Measurements from ENCODE around the gene PIP. TPM values are rescaled to one million over a fixed set of nuclear protein-coding genes. Genes with fewer than 3 reads are reported as not detected.
"Not testable (repeated sequence)": the region's sequence is repeated elsewhere in the genome, so short reads cannot be mapped to it uniquely, and the experiment has no call there.

Gene PIP
- total and polyA plus RNA-seq, 8 donors: not detected

- ATAC-seq: peak; percentile 35 to 87 (median 72)
- Histone ChIP-seq H3K4me1 (peaks cover 0 to 5% (median 0%) of the 10 kb centered on the region in 3 donors), H3K36me3 (no peaks in the 10 kb centered on the region), H3K27me3 (no peaks in the 10 kb centered on the region), H3K9me3 (no peaks in the 10 kb centered on the region), H3K4me3 (no peak overlapping the region), H3K27ac (no peak overlapping the region)
- intact Hi-C loops (cut with DNase I): no loop called here
- FAIRE-seq: no peak
- TF ChIP-seq, protein P1, sequence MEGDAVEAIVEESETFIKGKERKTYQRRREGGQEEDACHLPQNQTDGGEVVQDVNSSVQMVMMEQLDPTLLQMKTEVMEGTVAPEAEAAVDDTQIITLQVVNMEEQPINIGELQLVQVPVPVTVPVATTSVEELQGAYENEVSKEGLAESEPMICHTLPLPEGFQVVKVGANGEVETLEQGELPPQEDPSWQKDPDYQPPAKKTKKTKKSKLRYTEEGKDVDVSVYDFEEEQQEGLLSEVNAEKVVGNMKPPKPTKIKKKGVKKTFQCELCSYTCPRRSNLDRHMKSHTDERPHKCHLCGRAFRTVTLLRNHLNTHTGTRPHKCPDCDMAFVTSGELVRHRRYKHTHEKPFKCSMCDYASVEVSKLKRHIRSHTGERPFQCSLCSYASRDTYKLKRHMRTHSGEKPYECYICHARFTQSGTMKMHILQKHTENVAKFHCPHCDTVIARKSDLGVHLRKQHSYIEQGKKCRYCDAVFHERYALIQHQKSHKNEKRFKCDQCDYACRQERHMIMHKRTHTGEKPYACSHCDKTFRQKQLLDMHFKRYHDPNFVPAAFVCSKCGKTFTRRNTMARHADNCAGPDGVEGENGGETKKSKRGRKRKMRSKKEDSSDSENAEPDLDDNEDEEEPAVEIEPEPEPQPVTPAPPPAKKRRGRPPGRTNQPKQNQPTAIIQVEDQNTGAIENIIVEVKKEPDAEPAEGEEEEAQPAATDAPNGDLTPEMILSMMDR (IDR thresholded peaks at IDR 0.05): no peak
- DNase-seq: no peak
Observed at GRCh38 chr7:143104759-143105158, 27.1 kb upstream of the PIP start.

DNA sequence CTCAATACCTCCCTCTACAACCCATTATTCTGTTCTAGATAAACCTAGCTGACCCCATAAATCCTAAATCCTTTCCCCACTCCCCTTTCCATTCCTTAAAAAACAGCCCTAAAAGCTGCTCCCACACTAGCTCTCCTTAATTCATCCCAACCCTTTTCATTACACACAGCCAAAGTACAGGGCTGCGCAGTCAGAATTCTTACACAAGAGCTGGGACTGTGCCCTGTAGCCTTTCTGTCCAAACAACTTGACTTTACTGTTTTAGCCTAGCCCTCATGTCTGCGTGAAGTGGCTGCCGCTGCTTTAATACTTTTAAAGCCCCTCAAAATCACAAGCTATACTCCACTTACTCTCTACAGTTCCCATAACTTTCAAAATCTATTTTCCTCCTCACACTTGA, 23.9 kb upstream of the PIP start:
- H3K4me1 ChIP-seq; H3K9me3 ChIP-seq; ATAC-seq; FAIRE-seq; intact Hi-C loops (cut with DNase I); H3K27ac ChIP-seq; DNase-seq; H3K36me3 ChIP-seq; H3K27me3 ChIP-seq; H3K4me3 ChIP-seq: not testable (repeated sequence)
- 81 to 95% methylated on average over 3 of the region's 3 CpGs for WGBS, 2 donors

DNA sequence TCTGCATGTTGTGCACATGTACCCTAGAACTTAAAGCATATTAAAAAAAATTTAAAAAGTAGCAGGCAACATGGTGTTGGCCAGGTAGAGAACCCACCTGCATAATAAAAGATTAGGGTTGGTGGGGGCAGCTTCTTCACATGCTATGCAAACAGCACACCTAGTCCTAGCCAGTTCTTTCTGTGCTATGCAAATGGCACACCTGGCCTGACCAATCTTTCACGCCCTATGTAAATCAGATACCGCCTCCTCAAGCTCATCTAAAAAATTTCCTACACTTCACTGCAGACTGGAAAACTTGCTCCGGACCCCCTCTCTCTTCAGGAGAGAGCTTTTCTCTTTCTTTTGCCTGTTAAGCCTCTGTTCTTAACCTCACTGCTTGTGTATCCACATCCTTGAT, 14.5 kb upstream of the PIP start:
- DNase-seq (no peak), FAIRE-seq (no peak), ATAC-seq (no peak)
- H3K4me3 ChIP-seq: no peak overlapping the region
- H3K27me3 ChIP-seq: no peaks in the 10 kb centered on the region
- intact Hi-C loops (cut with DNase I): no loop called here
- TF ChIP-seq, protein P1 (IDR thresholded peaks at IDR 0.05): no peak
- no peaks in the 10 kb centered on the region for H3K4me1 ChIP-seq
- H3K36me3 ChIP-seq: no peaks in the 10 kb centered on the region
- no peak overlapping the region for H3K27ac ChIP-seq
- 75 to 86% methylated on average over 3 of the region's 3 CpGs for WGBS, 2 donors
- no peaks in the 10 kb centered on the region for H3K9me3 ChIP-seq

GRCh38 chr7:143120691-143121405, 11.0 kb upstream of the PIP start:
- Histone ChIP-seq H3K27me3 (no peaks in the 10 kb centered on the region), H3K4me1 (no peaks in the 10 kb centered on the region), H3K36me3 (no peaks in the 10 kb centered on the region), H3K9me3 (no peaks in the 10 kb centered on the region), H3K27ac (no peak overlapping the region), H3K4me3 (no peak overlapping the region)
- TF ChIP-seq, protein P1 (IDR thresholded peaks at IDR 0.05): no peak
- intact Hi-C loops (cut with DNase I): no loop called here
- DNase-seq (no peak), ATAC-seq (no peak), FAIRE-seq (no peak)
- 36 to 41% methylated on average over 3 of the region's 3 CpGs for WGBS, 2 donors

DNA sequence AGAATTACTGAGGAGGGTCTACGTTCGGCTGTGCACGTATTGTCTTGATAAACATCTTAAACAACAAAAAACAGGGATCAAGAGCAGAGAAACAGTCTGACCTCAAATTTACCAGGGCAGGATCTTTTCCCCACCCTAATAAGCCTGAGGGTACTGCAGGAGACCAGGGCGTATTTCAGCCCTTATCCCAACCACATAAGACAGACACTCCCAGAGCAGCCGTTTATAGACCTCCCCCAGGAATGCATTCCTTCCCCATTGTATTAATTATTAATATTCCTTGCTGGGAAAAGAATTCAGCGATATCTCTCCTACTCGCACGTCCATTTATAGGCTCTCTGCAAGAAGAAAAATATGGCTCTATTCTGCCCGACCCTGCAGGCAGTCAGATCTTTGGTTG, 8.6 kb upstream of the PIP start:
- H3K36me3 ChIP-seq; H3K4me3 ChIP-seq; DNase-seq; H3K27me3 ChIP-seq; H3K27ac ChIP-seq; ATAC-seq; H3K4me1 ChIP-seq; H3K9me3 ChIP-seq; FAIRE-seq; intact Hi-C loops (cut with DNase I): not testable (repeated sequence)
- WGBS, 2 donors: 86 to 94% methylated on average over 9 of the region's 9 CpGs

DNA sequence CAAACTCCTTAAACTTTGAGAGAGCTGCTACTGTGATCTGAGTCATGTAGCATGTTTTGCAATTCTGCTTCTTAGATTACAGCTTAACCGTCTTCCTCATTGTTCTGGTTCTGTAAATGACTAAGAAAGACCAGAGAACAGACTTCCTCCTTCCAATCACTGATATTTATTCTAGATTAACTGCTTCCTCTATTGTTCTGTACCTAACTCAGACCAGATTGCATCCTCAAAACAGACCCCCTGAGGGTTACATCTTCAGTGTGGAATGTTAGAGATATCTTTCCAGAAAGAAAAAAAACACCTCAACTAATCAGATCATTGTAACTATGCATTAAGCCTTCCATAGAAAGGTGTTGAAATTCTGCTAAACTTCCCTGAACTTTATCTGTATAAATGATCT, 5.7 kb upstream of the PIP start:
- Histone ChIP-seq H3K36me3 (no peaks in the 10 kb centered on the region), H3K9me3 (no peaks in the 10 kb centered on the region), H3K27ac (no peak overlapping the region), H3K4me3 (no peak overlapping the region), H3K4me1 (no peaks in the 10 kb centered on the region), H3K27me3 (no peaks in the 10 kb centered on the region)
- DNase-seq (no peak), ATAC-seq (peak in 2 of 4 donors; percentile 67 to 76), FAIRE-seq (no peak)
- TF ChIP-seq, protein P1 (IDR thresholded peaks at IDR 0.05): no peak
- WGBS, 2 donors: 27 to 32% methylated on average over 1 of the region's 1 CpG
- intact Hi-C loops (cut with DNase I): no loop called here
